ENCODE data around the gene ASB5.

- TF ChIP-seq CTCF (IDR thresholded peaks at IDR 0.05) (no peak), POLR2A (IDR thresholded peaks at IDR 0.05) (no peak)
Measured at GRCh38 chr4:176238826-176239225, 30.2 kb downstream of the ASB5 start.

Measured in adrenal gland (tissue), 5 donors.